ENCODE measurements around the gene ZNF681.

The ZNF681 gene

GRCh38 chr19:23799321-23799720, 40.6 kb upstream of the ZNF681 start:
- no peak for DNase-seq (ENCODE audit: low read depth in 2 of 2)
- no peak for TF ChIP-seq CTCF (IDR thresholded peaks at IDR 0.05; ENCODE audit: low read depth, low read length)
- H3K4me3 ChIP-seq (replicated peaks in 1 of 2; ENCODE audit: low read depth in 2 of 2, low read length in 2 of 2), result no peak overlapping the region

GRCh38 chr19:23795462-23795861, 36.8 kb upstream of the ZNF681 start:
- no peak for TF ChIP-seq CTCF (IDR thresholded peaks at IDR 0.05; ENCODE audit: low read depth, low read length)
- no peak for DNase-seq (ENCODE audit: low read depth in 2 of 2)
- H3K4me3 ChIP-seq (replicated peaks in 1 of 2; ENCODE audit: low read depth in 2 of 2, low read length in 2 of 2), result no peak overlapping the region

GRCh38 chr19:23792784-23793183, 34.1 kb upstream of the ZNF681 start:
- DNase-seq (ENCODE audit: low read depth in 2 of 2), result no peak
- TF ChIP-seq CTCF (IDR thresholded peaks at IDR 0.05; ENCODE audit: low read depth, low read length), result no peak
- H3K4me3 ChIP-seq (replicated peaks in 1 of 2; ENCODE audit: low read depth in 2 of 2, low read length in 2 of 2), result no peak overlapping the region

- TF ChIP-seq CTCF (IDR thresholded peaks at IDR 0.05; ENCODE audit: low read depth, low read length), result no peak
- DNase-seq (ENCODE audit: low read depth in 2 of 2), result no peak
These were observed 32.2 kb upstream of the ZNF681 start for GRCh38 chr19:23790641-23791488.

GRCh38 chr19:23789246-23789645, 30.6 kb upstream of the ZNF681 start:
- H3K4me3 ChIP-seq (replicated peaks in 1 of 2; ENCODE audit: low read depth in 2 of 2, low read length in 2 of 2), result no peak overlapping the region
- DNase-seq (ENCODE audit: low read depth in 2 of 2), result no peak
- TF ChIP-seq CTCF (IDR thresholded peaks at IDR 0.05; ENCODE audit: low read depth, low read length), result no peak

More at GRCh38 chr19:23790641-23791488, 32.2 kb upstream of the ZNF681 start:
- no peak overlapping the region for H3K4me3 ChIP-seq (replicated peaks in 1 of 2; ENCODE audit: low read depth in 2 of 2, low read length in 2 of 2)

GRCh38 chr19:23788411-23788810, 29.7 kb upstream of the ZNF681 start:
- no peak for DNase-seq (ENCODE audit: low read depth in 2 of 2)
- no peak for TF ChIP-seq CTCF (IDR thresholded peaks at IDR 0.05; ENCODE audit: low read depth, low read length)
- no peak overlapping the region for H3K4me3 ChIP-seq (replicated peaks in 1 of 2; ENCODE audit: low read depth in 2 of 2, low read length in 2 of 2)

Data from cardiac fibroblast (primary cell).